WI38 (cell line): Measurements from ENCODE around the gene COL2A1.

Source experiments
- H3K4me3 ChIP-seq: 2 replicates; pipeline ENCODE4 v1.5.1; 2011; ENCODE audit warnings: low read depth, mild to moderate bottlenecking, control low read depth, low read length
- TF ChIP-seq, protein P1 (sequence below): IDR thresholded peaks from 2 replicates; pipeline ENCODE4 v1.5.1; 2012; ENCODE audit warnings: low read depth, mild to moderate bottlenecking, control low read depth, low read length

The COL2A1 gene

DNA sequence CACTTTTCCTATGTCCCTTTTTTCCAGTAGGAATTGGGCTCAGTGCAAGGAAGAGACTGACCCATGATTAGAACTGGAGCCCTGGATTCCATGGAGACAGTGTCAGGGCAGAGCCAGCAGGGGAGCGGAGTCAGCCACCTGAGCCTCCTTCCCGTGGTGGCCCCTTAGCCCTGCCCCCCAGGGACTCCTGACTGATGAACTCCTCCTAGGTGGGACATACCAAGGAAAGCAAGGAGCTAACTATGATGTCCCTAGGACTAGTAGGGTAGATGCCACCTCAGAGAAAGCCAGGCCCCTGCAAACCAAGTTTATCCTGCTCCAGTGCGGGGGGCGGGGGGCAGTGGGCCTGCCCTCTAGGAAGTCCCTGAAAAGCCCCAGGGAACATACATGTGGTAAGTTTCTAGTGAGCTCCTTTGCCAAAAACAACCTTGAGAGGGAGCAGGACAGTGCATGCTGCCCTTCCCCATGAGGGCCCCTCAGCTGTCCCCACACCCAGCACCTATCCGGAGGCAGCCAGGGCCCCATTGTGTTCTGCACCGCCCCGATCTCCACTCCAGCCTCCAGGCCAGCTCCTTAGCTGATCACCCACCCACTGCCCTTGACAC is 6.2 kb upstream of the COL2A1 start:
- no peak overlapping the region for H3K4me3 ChIP-seq
- TF ChIP-seq, protein P1, sequence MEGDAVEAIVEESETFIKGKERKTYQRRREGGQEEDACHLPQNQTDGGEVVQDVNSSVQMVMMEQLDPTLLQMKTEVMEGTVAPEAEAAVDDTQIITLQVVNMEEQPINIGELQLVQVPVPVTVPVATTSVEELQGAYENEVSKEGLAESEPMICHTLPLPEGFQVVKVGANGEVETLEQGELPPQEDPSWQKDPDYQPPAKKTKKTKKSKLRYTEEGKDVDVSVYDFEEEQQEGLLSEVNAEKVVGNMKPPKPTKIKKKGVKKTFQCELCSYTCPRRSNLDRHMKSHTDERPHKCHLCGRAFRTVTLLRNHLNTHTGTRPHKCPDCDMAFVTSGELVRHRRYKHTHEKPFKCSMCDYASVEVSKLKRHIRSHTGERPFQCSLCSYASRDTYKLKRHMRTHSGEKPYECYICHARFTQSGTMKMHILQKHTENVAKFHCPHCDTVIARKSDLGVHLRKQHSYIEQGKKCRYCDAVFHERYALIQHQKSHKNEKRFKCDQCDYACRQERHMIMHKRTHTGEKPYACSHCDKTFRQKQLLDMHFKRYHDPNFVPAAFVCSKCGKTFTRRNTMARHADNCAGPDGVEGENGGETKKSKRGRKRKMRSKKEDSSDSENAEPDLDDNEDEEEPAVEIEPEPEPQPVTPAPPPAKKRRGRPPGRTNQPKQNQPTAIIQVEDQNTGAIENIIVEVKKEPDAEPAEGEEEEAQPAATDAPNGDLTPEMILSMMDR = no peak

DNA sequence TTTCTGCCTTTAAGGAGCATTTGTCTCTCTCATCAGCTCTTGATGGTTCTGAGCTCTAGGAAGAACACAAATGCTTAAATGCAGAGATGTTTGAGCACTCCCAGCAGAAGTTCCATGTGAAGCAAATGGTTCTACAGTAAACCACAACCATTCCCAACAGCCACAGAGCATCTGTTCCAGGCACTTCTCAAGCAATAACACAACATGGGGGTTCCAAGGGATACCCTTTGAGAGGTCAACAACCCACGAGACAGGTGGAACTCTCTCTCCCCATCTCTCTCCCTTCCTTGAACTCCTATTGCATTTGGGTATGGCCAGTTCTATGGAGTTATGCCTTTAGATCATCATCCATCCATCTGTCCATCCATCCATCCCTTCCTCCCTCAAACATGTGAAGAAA is 5.2 kb upstream of the COL2A1 start:
- TF ChIP-seq, protein P1 = no peak
- H3K4me3 ChIP-seq = no peak overlapping the region

DNA sequence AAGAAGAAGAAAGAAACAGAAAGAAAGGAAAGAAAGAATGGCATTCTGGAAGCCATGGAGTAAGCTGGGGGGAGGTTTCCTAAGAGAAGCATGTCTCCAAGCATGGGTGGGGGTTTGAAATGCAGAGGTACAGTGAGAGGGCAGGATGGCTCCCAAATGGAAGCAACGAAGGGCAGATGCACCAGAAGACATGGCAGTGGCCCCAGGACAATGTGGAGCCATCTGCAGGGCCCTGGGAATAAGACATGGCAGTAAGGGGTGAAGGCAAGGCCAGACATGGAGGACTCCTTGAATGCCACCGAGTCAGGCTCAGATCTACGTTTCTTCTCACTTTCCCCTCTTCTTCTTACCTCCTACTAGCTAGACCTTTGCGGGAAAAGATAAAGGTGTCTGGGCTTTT is 4.7 kb upstream of the COL2A1 start:
- TF ChIP-seq, protein P1 = no peak
- H3K4me3 ChIP-seq = no peak overlapping the region

DNA sequence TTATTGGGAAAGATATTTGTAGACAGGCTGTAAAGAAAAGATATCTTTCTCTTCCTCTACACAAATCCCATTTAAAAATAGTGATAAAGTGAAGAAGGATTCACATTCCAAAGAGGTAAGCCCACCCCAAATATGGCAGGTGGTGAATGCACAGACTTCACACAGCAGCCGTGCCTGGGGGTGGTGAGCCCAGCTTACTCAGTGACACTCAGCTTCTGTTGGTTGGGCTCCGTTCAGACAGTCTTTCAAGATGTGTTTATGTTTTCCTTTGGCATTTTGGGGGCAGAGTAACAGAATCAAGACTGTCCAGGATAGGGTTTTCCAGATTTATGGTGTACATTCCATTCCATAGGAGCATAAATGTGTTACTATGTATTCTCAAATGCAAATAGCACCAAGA is 4.1 kb upstream of the COL2A1 start:
- TF ChIP-seq, protein P1 = no peak
- no peak overlapping the region for H3K4me3 ChIP-seq

DNA sequence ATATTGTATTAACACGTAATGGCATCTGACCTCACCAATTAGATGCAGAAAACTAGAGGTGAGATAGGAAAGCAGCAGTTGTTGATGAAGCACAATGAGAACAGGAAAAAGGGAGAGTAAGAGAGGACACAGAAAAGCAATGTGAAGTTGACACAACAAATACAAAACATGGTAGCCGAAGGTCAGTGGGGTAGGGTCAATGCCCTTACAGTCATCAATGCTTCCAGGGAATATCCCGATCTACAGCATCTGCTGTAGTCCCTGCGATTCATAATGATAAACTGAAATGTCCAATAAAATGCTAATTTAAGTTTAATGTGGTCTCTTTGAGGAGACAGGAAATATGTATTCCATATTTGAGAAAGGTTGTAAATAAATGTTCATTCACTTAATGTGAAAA is 2.9 kb upstream of the COL2A1 start:
- TF ChIP-seq, protein P1 = no peak
- no peak overlapping the region for H3K4me3 ChIP-seq

DNA sequence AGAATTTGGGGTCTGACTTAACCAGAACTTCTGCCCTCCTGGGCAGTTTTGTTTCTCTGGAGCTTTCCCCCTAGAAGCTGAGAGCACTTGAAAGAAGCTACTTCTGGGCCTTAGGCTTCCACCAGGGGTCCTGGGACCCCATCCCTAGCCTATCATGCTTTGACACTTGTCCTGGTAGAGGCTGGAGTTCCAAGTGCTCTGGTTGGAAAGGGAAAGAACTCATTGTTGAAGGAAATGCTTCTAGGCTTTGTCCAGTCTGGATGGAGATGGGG is 1.4 kb upstream of the COL2A1 start:
- TF ChIP-seq, protein P1 = no peak
- no peak overlapping the region for H3K4me3 ChIP-seq

DNA sequence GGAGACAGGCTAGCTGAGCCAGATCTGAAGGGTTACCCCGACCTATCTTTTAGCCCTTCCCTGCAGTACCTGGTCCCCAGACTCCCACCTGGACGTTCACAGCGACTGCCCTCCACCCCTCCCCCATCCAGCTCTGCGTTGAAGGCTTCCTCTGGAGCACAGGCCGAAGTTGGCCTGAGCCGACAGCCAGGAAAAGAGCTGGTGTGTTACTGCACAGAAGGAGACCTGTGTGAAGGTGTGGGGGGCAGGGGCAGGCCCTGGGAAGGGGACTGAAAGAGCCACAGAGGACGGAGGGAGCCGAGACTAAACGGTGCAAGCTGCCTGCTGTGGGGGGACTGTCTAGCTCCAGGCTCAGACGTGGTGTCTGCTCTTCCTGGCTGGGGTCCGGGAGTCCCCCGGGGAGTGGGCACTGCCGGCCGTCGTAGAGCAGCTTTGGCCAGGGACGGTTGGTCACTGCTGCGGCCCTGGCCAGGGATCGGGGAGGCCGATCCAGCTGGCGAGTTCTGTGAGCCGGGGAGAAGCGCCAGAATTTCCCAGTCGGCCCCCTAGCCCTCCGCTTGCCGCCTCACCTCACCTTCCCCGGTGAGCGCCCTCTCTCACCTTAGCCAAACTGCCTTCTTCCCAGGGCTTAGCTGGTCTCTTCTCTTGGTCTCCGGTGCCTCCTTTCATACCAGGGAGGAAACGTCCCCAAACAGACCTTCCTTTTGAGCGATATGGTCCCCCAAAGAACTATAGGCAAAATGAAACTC is 899 bp upstream of the COL2A1 start:
- no peak overlapping the region for H3K4me3 ChIP-seq
- TF ChIP-seq, protein P1 = no peak
